WERI-Rb-1 (cell line): ENCODE measurements around the gene IL19.

Source experiments
- DNase-seq: peaks from one replicate; pipeline ENCODE4 v3.0.0-alpha.2; 2020
- H3K27ac ChIP-seq: fragments of 250-450 bp; sonication (Bioruptor Pico); 2 replicates; pipeline ENCODE4 v1.5.1; 2020; ENCODE audit warnings: mild to moderate bottlenecking, moderate library complexity
- H3K27me3 ChIP-seq: fragments of 250-450 bp; sonication (Bioruptor Pico); 2 replicates; pipeline ENCODE4 v1.5.1; 2021; ENCODE audit warnings: mild to moderate bottlenecking, low read depth, moderate library complexity; ENCODE audit not compliant: insufficient read depth, severe bottlenecking
- H3K36me3 ChIP-seq: fragments of 250-450 bp; sonication (Bioruptor Pico); 2 replicates; pipeline ENCODE4 v1.5.1; 2020; ENCODE audit warnings: mild to moderate bottlenecking, moderate library complexity
- H3K4me3 ChIP-seq: 2 replicates; pipeline ENCODE4 v1.5.1; 2011; ENCODE audit warnings: low read depth, mild to moderate bottlenecking, control low read depth, low read length
- H3K9me3 ChIP-seq: fragments of 250-450 bp; sonication (Bioruptor Pico); 2 replicates; pipeline ENCODE4 v1.5.1; 2021; ENCODE audit warnings: mild to moderate bottlenecking, moderate library complexity; ENCODE audit not compliant: severe bottlenecking
- TF ChIP-seq, protein P1 (sequence below): IDR thresholded peaks from 2 replicates; pipeline ENCODE4 v1.5.1; 2011; ENCODE audit warnings: low read depth, mild to moderate bottlenecking, control low read depth, inconsistent platforms, low read length

The IL19 gene

DNA sequence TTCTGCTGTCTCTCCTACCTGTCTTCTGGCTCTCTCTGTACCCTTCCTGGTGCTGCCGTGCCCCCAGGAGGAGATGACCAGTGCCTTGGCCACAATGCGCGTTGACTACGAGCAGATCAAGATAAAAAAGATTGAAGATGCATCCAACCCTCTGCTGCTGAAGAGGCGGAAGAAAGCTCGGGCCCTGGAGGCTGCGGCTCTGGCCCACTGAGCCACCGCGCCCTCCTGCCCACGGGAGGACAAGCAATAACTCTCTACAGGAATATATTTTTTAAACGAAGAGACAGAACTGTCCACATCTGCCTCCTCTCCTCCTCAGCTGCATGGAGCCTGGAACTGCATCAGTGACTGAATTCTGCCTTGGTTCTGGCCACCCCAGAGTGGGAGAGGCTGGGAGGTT, 38.1 kb upstream of the IL19 start:
- TF ChIP-seq, protein P1, sequence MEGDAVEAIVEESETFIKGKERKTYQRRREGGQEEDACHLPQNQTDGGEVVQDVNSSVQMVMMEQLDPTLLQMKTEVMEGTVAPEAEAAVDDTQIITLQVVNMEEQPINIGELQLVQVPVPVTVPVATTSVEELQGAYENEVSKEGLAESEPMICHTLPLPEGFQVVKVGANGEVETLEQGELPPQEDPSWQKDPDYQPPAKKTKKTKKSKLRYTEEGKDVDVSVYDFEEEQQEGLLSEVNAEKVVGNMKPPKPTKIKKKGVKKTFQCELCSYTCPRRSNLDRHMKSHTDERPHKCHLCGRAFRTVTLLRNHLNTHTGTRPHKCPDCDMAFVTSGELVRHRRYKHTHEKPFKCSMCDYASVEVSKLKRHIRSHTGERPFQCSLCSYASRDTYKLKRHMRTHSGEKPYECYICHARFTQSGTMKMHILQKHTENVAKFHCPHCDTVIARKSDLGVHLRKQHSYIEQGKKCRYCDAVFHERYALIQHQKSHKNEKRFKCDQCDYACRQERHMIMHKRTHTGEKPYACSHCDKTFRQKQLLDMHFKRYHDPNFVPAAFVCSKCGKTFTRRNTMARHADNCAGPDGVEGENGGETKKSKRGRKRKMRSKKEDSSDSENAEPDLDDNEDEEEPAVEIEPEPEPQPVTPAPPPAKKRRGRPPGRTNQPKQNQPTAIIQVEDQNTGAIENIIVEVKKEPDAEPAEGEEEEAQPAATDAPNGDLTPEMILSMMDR, result no peak
- no peaks in the 10 kb centered on the region for H3K9me3 ChIP-seq
- no peaks in the 10 kb centered on the region for H3K27me3 ChIP-seq
- no peak overlapping the region for H3K4me3 ChIP-seq
- peaks cover 68% of the 10 kb centered on the region for H3K36me3 ChIP-seq
- no peak overlapping the region for H3K27ac ChIP-seq
- no peak for DNase-seq

DNA sequence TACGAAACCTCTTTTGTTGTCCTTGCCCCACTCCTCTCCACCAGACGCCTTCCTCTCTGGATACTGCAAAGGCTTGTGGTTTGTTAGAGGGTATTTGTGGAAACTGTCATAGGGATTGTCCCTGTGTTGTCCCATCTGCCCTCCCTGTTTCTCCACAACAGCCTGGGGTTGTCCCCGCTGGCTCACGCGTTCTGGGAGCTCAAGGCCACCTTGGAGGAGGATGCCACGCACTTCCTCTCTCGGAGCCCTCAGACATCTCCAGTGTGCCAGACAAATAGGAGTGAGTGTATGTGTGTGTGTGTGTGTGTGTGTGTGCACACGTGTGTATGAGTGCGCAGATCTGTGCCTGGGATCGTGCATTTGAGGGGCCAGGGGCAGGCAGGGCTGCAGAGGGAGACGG, 37.6 kb upstream of the IL19 start:
- no peak for DNase-seq
- Histone ChIP-seq H3K27ac (no peak overlapping the region), H3K4me3 (no peak overlapping the region), H3K9me3 (no peaks in the 10 kb centered on the region), H3K27me3 (no peaks in the 10 kb centered on the region), H3K36me3 (peaks cover 68% of the 10 kb centered on the region)
- TF ChIP-seq, protein P1, result no peak

DNA sequence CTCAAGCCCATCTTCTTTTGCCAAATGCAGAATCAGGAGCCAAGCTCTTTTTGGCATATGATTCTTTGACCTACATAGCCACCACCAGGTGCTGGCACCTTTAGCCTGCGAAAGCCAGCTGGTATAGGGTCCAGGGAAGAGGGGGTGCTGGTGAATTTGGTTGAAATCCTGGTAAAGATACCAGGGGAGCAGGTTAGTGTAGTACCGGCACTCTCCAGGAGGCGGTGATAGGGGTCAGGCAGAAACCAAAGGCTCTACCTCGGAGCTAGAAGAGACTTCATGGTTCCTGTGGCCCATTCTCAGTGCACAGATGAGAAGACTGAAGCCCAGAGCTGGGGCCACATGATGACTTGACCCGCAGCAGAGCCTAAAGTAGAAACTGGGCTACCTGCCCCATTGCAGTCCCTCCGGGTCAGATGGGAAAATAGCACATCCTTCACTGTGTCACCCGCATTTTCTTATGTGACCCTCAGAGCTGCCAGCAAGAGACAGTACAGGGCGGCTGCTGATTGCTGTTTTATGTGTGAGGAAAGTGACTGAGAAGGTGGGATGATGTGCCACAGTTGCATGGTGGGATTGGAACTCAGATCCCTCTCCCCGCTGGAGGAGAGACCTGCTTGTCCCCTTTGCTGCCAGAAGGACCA, 36.0 kb upstream of the IL19 start:
- Histone ChIP-seq H3K27me3 (no peaks in the 10 kb centered on the region), H3K4me3 (no peak overlapping the region), H3K9me3 (no peaks in the 10 kb centered on the region), H3K36me3 (peaks cover 57% of the 10 kb centered on the region), H3K27ac (no peak overlapping the region)
- DNase-seq, result peak; percentile 88
- TF ChIP-seq, protein P1, result peak; percentile 98

DNA sequence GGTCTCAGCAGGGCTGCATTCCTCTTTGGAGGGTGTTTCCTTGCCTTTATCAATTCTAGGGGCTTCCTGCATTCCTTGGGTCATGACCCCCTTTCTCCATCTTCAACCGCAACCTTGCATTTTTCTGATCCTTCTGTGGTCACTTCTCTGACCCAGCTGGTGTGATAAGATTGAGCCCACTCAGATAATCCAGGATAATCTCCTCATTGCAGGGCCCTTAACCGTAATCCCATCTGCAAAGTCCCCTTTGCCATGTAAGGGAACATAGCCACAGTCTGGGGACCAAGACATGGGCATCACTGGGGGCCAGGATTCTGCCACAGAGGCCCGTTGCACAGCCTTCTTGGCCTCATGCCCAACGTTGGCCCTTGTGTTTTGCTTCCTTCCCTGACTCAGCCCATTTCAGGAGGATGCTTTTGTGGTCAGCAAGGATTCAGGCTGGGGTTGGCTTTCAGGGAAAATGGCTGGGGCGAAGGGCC, 35.0 kb upstream of the IL19 start:
- Histone ChIP-seq H3K27me3 (no peaks in the 10 kb centered on the region), H3K36me3 (peaks cover 47% of the 10 kb centered on the region), H3K27ac (no peak overlapping the region), H3K4me3 (no peak overlapping the region), H3K9me3 (no peaks in the 10 kb centered on the region)
- peak; percentile 83 for DNase-seq
- TF ChIP-seq, protein P1, result no peak

DNA sequence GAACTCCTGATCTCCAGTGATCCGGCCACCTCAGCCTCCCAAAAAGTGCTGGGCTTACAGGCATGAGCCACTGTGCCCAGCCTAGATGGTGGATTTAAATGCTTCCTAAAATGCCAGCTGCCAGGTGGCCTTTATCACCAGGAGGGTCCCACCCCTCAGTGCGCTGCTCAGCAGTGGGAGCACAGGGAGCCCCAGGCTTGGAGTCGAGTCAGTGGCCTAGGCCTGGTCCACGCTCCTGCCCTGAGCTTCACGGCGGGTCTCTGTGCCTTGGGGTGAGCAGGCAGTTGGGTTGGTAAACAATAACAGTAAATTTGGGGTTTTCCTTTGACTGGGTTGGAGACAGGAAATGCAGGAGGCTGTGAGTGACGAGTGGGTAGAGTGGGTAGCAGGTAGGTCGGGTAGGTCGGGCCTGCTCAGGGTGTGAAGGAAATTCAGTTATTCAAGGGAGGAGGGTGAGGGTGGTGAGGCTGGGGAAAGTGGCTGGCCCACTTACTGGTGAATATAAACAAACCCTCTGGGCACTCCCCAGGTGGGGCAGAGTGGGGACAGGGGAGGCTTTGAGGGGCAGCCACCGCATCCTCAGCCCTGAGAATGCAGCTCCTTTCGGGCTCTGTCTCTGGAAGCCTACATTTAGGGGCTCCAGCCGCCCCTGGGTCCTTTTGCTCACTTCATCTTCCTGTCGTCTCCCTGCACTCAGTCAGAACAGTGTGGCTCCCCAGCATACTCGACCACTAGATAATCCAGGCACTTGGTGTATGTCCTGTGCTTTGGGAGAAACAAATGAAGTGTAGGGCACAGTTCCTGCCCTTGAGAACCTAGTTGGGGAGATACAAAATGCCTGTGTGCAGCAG, 33.5 kb upstream of the IL19 start:
- H3K9me3 ChIP-seq, result no peaks in the 10 kb centered on the region
- no peak overlapping the region for H3K4me3 ChIP-seq
- TF ChIP-seq, protein P1, result no peak
- H3K36me3 ChIP-seq, result peaks cover 32% of the 10 kb centered on the region
- no peak overlapping the region for H3K27ac ChIP-seq
- DNase-seq, result peak; percentile 15
- no peaks in the 10 kb centered on the region for H3K27me3 ChIP-seq
